Transverse colon (tissue), 4 donors: ENCODE data around the gene PSMC3IP. TPM values are rescaled to one million over a fixed set of nuclear protein-coding genes. Genes with fewer than 3 reads are reported as not detected.
"Not testable (repeated sequence)": the region's sequence is repeated elsewhere in the genome, so short reads cannot be mapped to it uniquely, and the experiment has no call there.

Experiments
- DNase-seq: peaks from one replicate; pipeline ENCODE4 v3.0.0-alpha.2; 2019
- H3K27ac ChIP-seq, 4 donors: fragments of 200-600 bp; sonication (generic); 2 replicates each; pipeline ENCODE4 v1.5.1; 2016 to 2018; ENCODE audit warnings: inconsistent platforms in 4 of 4
- H3K27me3 ChIP-seq: fragments of 200-600 bp; sonication (generic); 2 replicates; pipeline ENCODE4 v1.5.1; 2017; ENCODE audit warnings: inconsistent platforms
- H3K36me3 ChIP-seq, 4 donors: fragments of 200-600 bp; sonication (generic); 2 replicates each; pipeline ENCODE4 v1.5.1; 2017 to 2019; ENCODE audit warnings: inconsistent platforms in 4 of 4
- H3K4me1 ChIP-seq, 4 donors: fragments of 200-600 bp; sonication (generic); 2 replicates each; pipeline ENCODE4 v1.5.1; 2017 to 2020; ENCODE audit warnings: inconsistent platforms in 4 of 4
- H3K4me3 ChIP-seq, 4 donors: fragments of 200-600 bp; sonication (generic); 1 replicate in 1 of 4; 2 replicates in 3 of 4; pipeline versions ENCODE4 v1.5.1 to v1.6.1; 2017 to 2019; ENCODE audit warnings: inconsistent platforms in 4 of 4
- H3K9me3 ChIP-seq, 2 donors: fragments of 200-600 bp; sonication (generic); 2 replicates each; pipeline ENCODE4 v1.5.1; 2017 to 2019; ENCODE audit warnings: inconsistent platforms in 2 of 2
- EP300 ChIP-seq: sonication (generic); formaldehyde crosslinking; IDR thresholded peaks from one replicate; pipeline ENCODE4 v1.6.1; 2017; ENCODE audit warnings: antibody characterized with exemption, low read depth
- POLR2A ChIP-seq: fragments of 450-650 bp; IDR thresholded peaks from one replicate; pipeline ENCODE4 v1.6.1; 2016; ENCODE audit warnings: antibody characterized with exemption, mild to moderate bottlenecking, moderate library complexity
- POLR2AphosphoS5 ChIP-seq, 3 donors: sonication (generic); formaldehyde crosslinking; IDR thresholded peaks; one replicate each; pipeline ENCODE4 v1.6.1; 2016; ENCODE audit warnings: antibody characterized with exemption in 3 of 3
- WGBS, 2 donors: methylation state at CpG; one replicate each; pipeline ENCODE4 v1.1.5; 2018; ENCODE audit warnings: low coverage in 1 of 2; 5-methylcytosine and 5-hydroxymethylcytosine counted together
- in situ Hi-C, 4 donors: fragments of 200-750 bp; cut with MboI; loops; one replicate each; pipeline versions ENCODE4 v1.15.0 to v1.15.1; 2017; ENCODE audit warnings: low sequenced_read_pairs in 3 of 4, low pct_ligation_motif_present in 1 of 4, low pct_unique_long_range_greater_than_20kb in 1 of 4
- intact Hi-C: fragments of 100-400 bp; cut with DNase I; formaldehyde crosslinking; loops from one replicate; pipeline ENCODE4 v1.15.1; 2023; ENCODE audit warnings: low total_unique reads
- total RNA-seq, 4 donors: library from RNA; depleted of rRNA; stranded (reverse); fragments of >200 nt; gene quantifications; one replicate each; pipeline ENCODE4 v1.1.0, GENCODE V29; 2016
- TF ChIP-seq, protein P1 (sequence below), 5 experiments: fragments of 200-600 bp in 3 of 5; fragments of 450-650 bp in 2 of 5; sonication (generic) in 3 of 5; IDR thresholded peaks; 1 replicate in 2 of 5; 2 replicates in 3 of 5; pipeline ENCODE4 v1.5.1; 2016 to 2017; ENCODE audit warnings: antibody characterized with exemption in 5 of 5, inconsistent platforms in 3 of 5, mild to moderate bottlenecking in 2 of 5, moderate library complexity in 1 of 5

Gene PSMC3IP
- total RNA-seq, 4 donors from 2014 or later = 0.96 to 2.6 (median 1.3) TPM; not detected in 1

GRCh38 chr17:42547698-42548069, 29.8 kb downstream of the PSMC3IP start:
- H3K9me3 ChIP-seq = no peaks in the 10 kb centered on the region
- TF ChIP-seq, protein P1, sequence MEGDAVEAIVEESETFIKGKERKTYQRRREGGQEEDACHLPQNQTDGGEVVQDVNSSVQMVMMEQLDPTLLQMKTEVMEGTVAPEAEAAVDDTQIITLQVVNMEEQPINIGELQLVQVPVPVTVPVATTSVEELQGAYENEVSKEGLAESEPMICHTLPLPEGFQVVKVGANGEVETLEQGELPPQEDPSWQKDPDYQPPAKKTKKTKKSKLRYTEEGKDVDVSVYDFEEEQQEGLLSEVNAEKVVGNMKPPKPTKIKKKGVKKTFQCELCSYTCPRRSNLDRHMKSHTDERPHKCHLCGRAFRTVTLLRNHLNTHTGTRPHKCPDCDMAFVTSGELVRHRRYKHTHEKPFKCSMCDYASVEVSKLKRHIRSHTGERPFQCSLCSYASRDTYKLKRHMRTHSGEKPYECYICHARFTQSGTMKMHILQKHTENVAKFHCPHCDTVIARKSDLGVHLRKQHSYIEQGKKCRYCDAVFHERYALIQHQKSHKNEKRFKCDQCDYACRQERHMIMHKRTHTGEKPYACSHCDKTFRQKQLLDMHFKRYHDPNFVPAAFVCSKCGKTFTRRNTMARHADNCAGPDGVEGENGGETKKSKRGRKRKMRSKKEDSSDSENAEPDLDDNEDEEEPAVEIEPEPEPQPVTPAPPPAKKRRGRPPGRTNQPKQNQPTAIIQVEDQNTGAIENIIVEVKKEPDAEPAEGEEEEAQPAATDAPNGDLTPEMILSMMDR (IDR thresholded peaks at IDR 0.05) = no peak
- TF ChIP-seq EP300 (no peak), POLR2A (no peak), POLR2AphosphoS5 (IDR thresholded peaks at IDR 0.05) (no peak)
- H3K4me3 ChIP-seq = peak overlapping the region in 2 of 4 donors; percentile 44 to 53
- H3K27ac ChIP-seq = no peak overlapping the region
- no peaks in the 10 kb centered on the region for H3K27me3 ChIP-seq
- WGBS, 2 donors = 80% methylated on average over 14 of the region's 14 CpGs; no CpG with 5 or more reads in 1 of the 2 donors
- no peak for DNase-seq
- intact Hi-C loops = no loop called here
- H3K4me1 ChIP-seq = peaks cover 0 to 11% (median 9%) of the 10 kb centered on the region in 4 donors
- peaks cover 0 to 4% (median 0%) of the 10 kb centered on the region in 4 donors for H3K36me3 ChIP-seq
- in situ Hi-C loops = no loop called here

DNA sequence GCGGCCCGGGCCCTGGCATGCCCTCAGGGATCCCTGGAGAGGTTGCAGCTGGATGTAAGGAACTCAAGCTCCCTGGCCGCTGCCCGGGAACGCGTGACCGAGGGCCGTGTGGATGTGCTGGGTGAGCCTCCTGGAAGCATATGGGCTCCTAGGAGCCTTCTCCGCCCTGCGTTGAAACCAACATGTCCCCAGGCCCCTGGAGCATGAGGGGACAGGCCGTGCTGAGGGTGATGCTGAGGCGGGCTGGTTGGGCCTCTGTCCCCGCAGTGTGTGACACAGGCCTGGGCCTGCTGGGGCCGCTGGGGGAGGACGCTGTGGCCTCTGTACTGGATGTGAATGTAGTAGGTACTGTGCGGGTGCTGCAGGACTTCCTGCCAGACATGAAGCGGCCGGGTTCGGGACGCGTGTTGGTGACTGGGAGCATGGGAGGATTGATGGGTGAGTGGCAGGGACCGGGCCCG, 30.5 kb downstream of the PSMC3IP start:
- H3K27me3 ChIP-seq = no peaks in the 10 kb centered on the region
- no peak overlapping the region for H3K27ac ChIP-seq
- intact Hi-C loops (no loop called here), in situ Hi-C loops (no loop called here)
- H3K9me3 ChIP-seq = no peaks in the 10 kb centered on the region
- peaks cover 0 to 13% (median 10%) of the 10 kb centered on the region in 4 donors for H3K4me1 ChIP-seq
- H3K36me3 ChIP-seq = peaks cover 0 to 4% (median 0%) of the 10 kb centered on the region in 4 donors
- 94% methylated on average over 21 of the region's 23 CpGs; no CpG with 5 or more reads in 1 of the 2 donors for WGBS, 2 donors
- DNase-seq = no peak
- TF ChIP-seq POLR2A (no peak), POLR2AphosphoS5 (IDR thresholded peaks at IDR 0.05) (no peak), EP300 (no peak)
- TF ChIP-seq, protein P1 (IDR thresholded peaks at IDR 0.05) = no peak
- no peak overlapping the region for H3K4me3 ChIP-seq

DNA sequence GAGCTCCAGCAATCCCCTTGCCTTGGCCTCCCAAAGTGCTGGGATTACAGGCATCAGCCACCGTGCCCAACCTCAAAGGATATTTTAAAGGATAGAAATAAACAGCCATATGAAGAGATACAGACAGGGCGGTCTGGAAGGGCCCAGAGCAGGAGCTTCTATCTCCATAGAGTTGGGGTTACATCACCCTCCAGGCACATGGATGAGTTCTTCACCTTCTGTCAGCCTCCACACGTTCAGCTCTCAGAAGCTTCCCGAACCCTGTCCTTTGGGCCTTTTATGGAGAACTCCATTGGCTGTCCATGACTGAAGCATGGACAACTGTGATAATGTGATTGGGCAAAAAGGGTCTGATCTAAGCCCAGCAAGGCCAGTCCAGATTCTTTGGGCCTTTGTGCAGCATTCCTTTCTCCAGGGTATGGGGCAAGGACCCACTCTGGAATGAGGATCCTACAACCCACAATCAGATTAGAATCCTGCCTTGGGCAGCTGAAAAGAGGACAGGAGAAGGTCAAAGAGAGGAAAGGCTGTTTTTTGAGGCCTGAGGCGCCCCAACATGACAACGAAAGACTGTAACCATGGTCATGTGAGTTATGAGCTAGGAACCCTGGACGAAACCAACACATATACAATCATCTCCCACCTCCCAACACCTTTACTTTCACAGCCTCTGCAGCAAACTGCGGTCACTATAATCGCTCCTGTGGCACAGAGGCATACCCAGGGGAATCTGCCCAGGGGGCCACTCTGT, 31.6 kb downstream of the PSMC3IP start:
- H3K27me3 ChIP-seq, intact Hi-C loops, H3K27ac ChIP-seq, DNase-seq, H3K36me3 ChIP-seq, H3K4me3 ChIP-seq, in situ Hi-C loops, H3K9me3 ChIP-seq: not testable (repeated sequence)
- 85% methylated on average over 7 of the region's 9 CpGs; no CpG with 5 or more reads in 1 of the 2 donors for WGBS, 2 donors
- H3K4me1 ChIP-seq = peaks cover 3 to 23% (median 18%) of the 10 kb centered on the region in 4 donors

DNA sequence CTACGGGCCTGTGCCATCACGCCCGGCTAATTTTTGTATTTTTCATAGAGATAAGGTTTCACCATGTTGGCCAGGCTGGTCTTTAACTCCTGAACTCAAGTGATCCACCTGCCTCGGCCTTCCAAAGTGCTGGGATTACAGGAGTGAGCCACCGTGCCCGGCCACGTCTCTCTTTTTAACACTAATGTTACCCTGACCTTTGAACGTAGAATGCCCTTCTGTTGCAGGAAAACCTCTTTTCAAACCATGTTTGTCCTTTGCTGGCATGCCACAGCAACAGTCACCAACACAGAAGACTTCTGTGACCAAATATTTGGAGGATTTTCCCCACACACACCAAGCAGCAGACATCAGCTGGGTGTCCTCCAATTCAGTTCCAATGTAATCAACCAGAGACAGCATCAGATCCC, 32.6 kb downstream of the PSMC3IP start:
- intact Hi-C loops = no loop called here
- Histone ChIP-seq H3K9me3 (no peaks in the 10 kb centered on the region), H3K27ac (no peak overlapping the region), H3K36me3 (peaks cover 0 to 4% (median 0%) of the 10 kb centered on the region in 4 donors), H3K27me3 (no peaks in the 10 kb centered on the region), H3K4me1 (peaks cover 5 to 25% (median 19%) of the 10 kb centered on the region in 4 donors), H3K4me3 (no peak overlapping the region)
- in situ Hi-C loops = no loop called here
- DNase-seq = no peak
- 73% methylated on average over 8 of the region's 8 CpGs; no CpG with 5 or more reads in 1 of the 2 donors for WGBS, 2 donors
- TF ChIP-seq EP300 = no peak
- TF ChIP-seq POLR2AphosphoS5 (IDR thresholded peaks at IDR 0.05) = no peak
- TF ChIP-seq POLR2A = no peak
- TF ChIP-seq, protein P1 (IDR thresholded peaks at IDR 0.05) = no peak
